ENCODE data around the gene EXTL1. TPM values are rescaled to one million over a fixed set of nuclear protein-coding genes. Genes with fewer than 3 reads are reported as not detected.

The EXTL1 gene
- polyA plus RNA-seq, 1 donor (not counting 4 experiments of a cell fraction or from before 2014, with no cell fraction given) = 0.13 TPM

- no peaks in the 10 kb centered on the region for H3K27me3 ChIP-seq (ENCODE audit: control insufficient read depth, extremely low read depth, insufficient read depth, low read length)
- H2AFZ ChIP-seq (ENCODE audit: control insufficient read depth, low read length) = no peak overlapping the region
- FAIRE-seq = peak; percentile 49
- H3K4me2 ChIP-seq (ENCODE audit: control insufficient read depth, extremely low read depth, insufficient read depth, low read depth, low read length) = no peak overlapping the region
- H3K9ac ChIP-seq (ENCODE audit: control insufficient read depth, extremely low read depth, insufficient read depth, low read length) = no peak overlapping the region
- no peak overlapping the region for H3K4me3 ChIP-seq (ENCODE audit: control insufficient read depth in 2 of 3, extremely low read depth in 1 of 3, insufficient read depth in 2 of 3, low read depth in 1 of 3, low read length in 3 of 3)
- no peaks in the 10 kb centered on the region for H3K79me2 ChIP-seq (ENCODE audit: control insufficient read depth, insufficient read depth, low read length)
- peaks cover 4% of the 10 kb centered on the region for H3K4me1 ChIP-seq (ENCODE audit: control insufficient read depth, extremely low read depth, insufficient read depth, low read length)
- H4K20me1 ChIP-seq (ENCODE audit: control insufficient read depth, extremely low read depth, insufficient read depth, low read length) = no peaks in the 10 kb centered on the region
- DNase-seq (ENCODE audit: low read depth, low spot score) = no peak
- H3K9me1 ChIP-seq (ENCODE audit: control insufficient read depth, extremely low read depth, insufficient read depth, low read length) = no peaks in the 10 kb centered on the region
- TF ChIP-seq EZH2 (IDR thresholded peaks at IDR 0.05; ENCODE audit: low read length) = no peak
- TF ChIP-seq, protein P1, sequence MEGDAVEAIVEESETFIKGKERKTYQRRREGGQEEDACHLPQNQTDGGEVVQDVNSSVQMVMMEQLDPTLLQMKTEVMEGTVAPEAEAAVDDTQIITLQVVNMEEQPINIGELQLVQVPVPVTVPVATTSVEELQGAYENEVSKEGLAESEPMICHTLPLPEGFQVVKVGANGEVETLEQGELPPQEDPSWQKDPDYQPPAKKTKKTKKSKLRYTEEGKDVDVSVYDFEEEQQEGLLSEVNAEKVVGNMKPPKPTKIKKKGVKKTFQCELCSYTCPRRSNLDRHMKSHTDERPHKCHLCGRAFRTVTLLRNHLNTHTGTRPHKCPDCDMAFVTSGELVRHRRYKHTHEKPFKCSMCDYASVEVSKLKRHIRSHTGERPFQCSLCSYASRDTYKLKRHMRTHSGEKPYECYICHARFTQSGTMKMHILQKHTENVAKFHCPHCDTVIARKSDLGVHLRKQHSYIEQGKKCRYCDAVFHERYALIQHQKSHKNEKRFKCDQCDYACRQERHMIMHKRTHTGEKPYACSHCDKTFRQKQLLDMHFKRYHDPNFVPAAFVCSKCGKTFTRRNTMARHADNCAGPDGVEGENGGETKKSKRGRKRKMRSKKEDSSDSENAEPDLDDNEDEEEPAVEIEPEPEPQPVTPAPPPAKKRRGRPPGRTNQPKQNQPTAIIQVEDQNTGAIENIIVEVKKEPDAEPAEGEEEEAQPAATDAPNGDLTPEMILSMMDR (optimal IDR thresholded peaks at IDR 0.05 in 1 of 3, IDR thresholded peaks at IDR 0.05 in 1 of 3, conservative IDR thresholded peaks at IDR 0.05 in 1 of 3; ENCODE audit: extremely low read depth in 1 of 3, insufficient read depth in 2 of 3, low read length in 3 of 3) = no peak
- no peaks in the 10 kb centered on the region for H3K36me3 ChIP-seq (ENCODE audit: control insufficient read depth in 2 of 2, extremely low read depth in 1 of 2, insufficient read depth in 2 of 2, low read length in 2 of 2)
- no peak overlapping the region for H3K27ac ChIP-seq (ENCODE audit: control insufficient read depth, insufficient read depth, low read length)
- H3K9me3 ChIP-seq (ENCODE audit: control insufficient read depth, low read depth, low read length) = no peaks in the 10 kb centered on the region
- dilution Hi-C loops (cut with MboI; ENCODE audit: extremely low pct_ligation_motif_present, low sequenced_read_pairs) = no loop called here
Measured at GRCh38 chr1:26075421-26076144, 54.0 kb downstream of the EXTL1 start.

DNA sequence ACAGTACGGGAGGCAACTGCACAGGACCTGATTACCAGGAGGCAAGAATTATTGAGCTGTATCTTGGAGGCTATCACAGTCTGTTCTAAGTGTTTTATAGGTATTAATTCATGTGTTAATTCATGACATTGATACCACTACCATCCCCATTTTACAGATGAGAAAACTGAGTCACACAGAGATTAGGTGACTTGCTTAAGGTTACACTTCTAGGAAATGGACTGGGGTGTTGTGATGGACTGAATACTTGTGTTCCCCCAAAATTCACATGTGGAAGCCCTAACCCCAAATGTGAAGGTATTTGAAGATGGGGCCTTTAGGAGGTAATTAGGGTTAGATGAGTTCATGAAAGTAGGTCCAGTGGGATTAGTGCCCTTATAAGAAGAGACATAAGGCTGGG lies 55.9 kb downstream of the EXTL1 start:
- Histone ChIP-seq H4K20me1 (ENCODE audit: control insufficient read depth, extremely low read depth, insufficient read depth, low read length) (no peaks in the 10 kb centered on the region), H3K9me3 (ENCODE audit: control insufficient read depth, low read depth, low read length) (no peaks in the 10 kb centered on the region), H3K27me3 (ENCODE audit: control insufficient read depth, extremely low read depth, insufficient read depth, low read length) (no peaks in the 10 kb centered on the region), H3K4me2 (ENCODE audit: control insufficient read depth, extremely low read depth, insufficient read depth, low read depth, low read length) (no peak overlapping the region), H3K79me2 (ENCODE audit: control insufficient read depth, insufficient read depth, low read length) (no peaks in the 10 kb centered on the region), H3K4me3 (ENCODE audit: control insufficient read depth in 2 of 3, extremely low read depth in 1 of 3, insufficient read depth in 2 of 3, low read depth in 1 of 3, low read length in 3 of 3) (no peak overlapping the region), H3K9me1 (ENCODE audit: control insufficient read depth, extremely low read depth, insufficient read depth, low read length) (no peaks in the 10 kb centered on the region), H3K27ac (ENCODE audit: control insufficient read depth, insufficient read depth, low read length) (no peak overlapping the region), H2AFZ (ENCODE audit: control insufficient read depth, low read length) (no peak overlapping the region), H3K4me1 (ENCODE audit: control insufficient read depth, extremely low read depth, insufficient read depth, low read length) (peaks cover 4% of the 10 kb centered on the region), H3K36me3 (ENCODE audit: control insufficient read depth in 2 of 2, extremely low read depth in 1 of 2, insufficient read depth in 2 of 2, low read length in 2 of 2) (no peaks in the 10 kb centered on the region), H3K9ac (ENCODE audit: control insufficient read depth, extremely low read depth, insufficient read depth, low read length) (no peak overlapping the region)
- DNase-seq (ENCODE audit: low read depth, low spot score) (no peak), FAIRE-seq (no peak)
- no peak for TF ChIP-seq EZH2 (IDR thresholded peaks at IDR 0.05; ENCODE audit: low read length)
- dilution Hi-C loops (cut with MboI; ENCODE audit: extremely low pct_ligation_motif_present, low sequenced_read_pairs) = no loop called here
